HG03439 (cell line): Measurements from ENCODE around the gene ZNF850.
"Not testable (repeated sequence)": the region's sequence is repeated elsewhere in the genome, so short reads cannot be mapped to it uniquely, and the experiment has no call there.

Experiments used
- ATAC-seq: cut with Tn5 transposase; IDR thresholded peaks from one replicate; pipeline ENCODE4 v1.9.1; 2021; ENCODE audit warnings: mild to moderate bottlenecking, moderate library complexity; ENCODE audit not compliant: unreplicated experiment

Gene ZNF850

GRCh38 chr19:36772311-36773222 is at the start of gene ZNF850:
ZNF850 (minus strand) TSS chr19:36772807; CDS start chr19:36762606, 10,201 bp downstream.
- ATAC-seq = peak; percentile 96

- ATAC-seq = no peak
Observed at GRCh38 chr19:36821758-36822157, 49.2 kb upstream of the ZNF850 start.

GRCh38 chr19:36819130-36819630 is 46.6 kb upstream of the ZNF850 start:
- no peak for ATAC-seq

GRCh38 chr19:36807029-36807428 is 34.4 kb upstream of the ZNF850 start:
- ATAC-seq = no peak

- no peak for ATAC-seq
Observed at GRCh38 chr19:36805364-36805763, 32.8 kb upstream of the ZNF850 start.

GRCh38 chr19:36797786-36798108 is 25.1 kb upstream of the ZNF850 start:
- no peak for ATAC-seq

GRCh38 chr19:36796714-36796992 is 24.0 kb upstream of the ZNF850 start:
- ATAC-seq = no peak

GRCh38 chr19:36791420-36792141 is 19.0 kb upstream of the ZNF850 start:
- not testable (repeated sequence) for ATAC-seq

GRCh38 chr19:36775768-36776167 is 3.2 kb upstream of the ZNF850 start:
- no peak for ATAC-seq

- ATAC-seq = peak; percentile 17
Observed at GRCh38 chr19:36773223-36773579, 594 bp upstream of the ZNF850 start.

- no peak for ATAC-seq
Observed at GRCh38 chr19:36771261-36772231, 1.1 kb downstream of the ZNF850 start.

- ATAC-seq = no peak
Observed at GRCh38 chr19:36750066-36750691, 22.4 kb downstream of the ZNF850 start.

- not testable (repeated sequence) for ATAC-seq
Observed at GRCh38 chr19:36749613-36750012, 23.0 kb downstream of the ZNF850 start.

- ATAC-seq = no peak
Observed at GRCh38 chr19:36748431-36749275, 24.0 kb downstream of the ZNF850 start.

GRCh38 chr19:36747750-36748149 is 24.9 kb downstream of the ZNF850 start:
- ATAC-seq = no peak

GRCh38 chr19:36745870-36746269 is 26.7 kb downstream of the ZNF850 start:
- no peak for ATAC-seq

- ATAC-seq = not testable (repeated sequence)
Observed at GRCh38 chr19:36736166-36736565, 36.4 kb downstream of the ZNF850 start.

GRCh38 chr19:36719687-36720556 is 52.7 kb downstream of the ZNF850 start:
- no peak for ATAC-seq

GRCh38 chr19:36709423-36709822 is 63.2 kb downstream of the ZNF850 start:
- no peak for ATAC-seq
